ENCODE measurements around the gene DPYSL3. TPM values are rescaled to one million over a fixed set of nuclear protein-coding genes. Genes with fewer than 3 reads are reported as not detected.

Gene DPYSL3
- total RNA-seq, 1 experiment from 2014 or later, result 106 TPM

- peaks cover 64% of the 10 kb centered on the region for H3K4me1 ChIP-seq
- peaks cover 64% of the 10 kb centered on the region for H3K36me3 Mint-ChIP-seq (ENCODE audit: insufficient read depth, unreplicated experiment)
- intact Hi-C loops (cut with micrococcal nuclease; ENCODE audit: unreplicated experiment), result loop anchor here (1.0 to 10.0 kb wide), 2 partner anchors 25 to 428 kb away; partner anchors contain the start of gene SPINK1
- peak overlapping the region; percentile 88 for H3K27ac Mint-ChIP-seq (ENCODE audit: unreplicated experiment)
- no peaks in the 10 kb centered on the region for H3K27me3 Mint-ChIP-seq (ENCODE audit: insufficient read depth, unreplicated experiment)
- ChIA-PET CTCF (interaction anchor here (0.6 to 1.5 kb wide), 2 partner anchors 45 to 152 kb away, joined by 3 read pairs; no protein-coding TSS in a partner anchor), POLR2A (interaction anchor here (1.0 kb wide), 1 partner anchor 25 kb away, joined by 3 read pairs; no protein-coding TSS in a partner anchor)
- peaks cover 39% of the 10 kb centered on the region for H3K4me1 Mint-ChIP-seq (ENCODE audit: low read depth, unreplicated experiment)
- no peak for TF ChIP-seq CTCF (IDR thresholded peaks at IDR 0.05; ENCODE audit: insufficient read depth in 1 of 2, low read depth in 1 of 2, low read length in 1 of 2, severe bottlenecking in 1 of 2, unreplicated experiment in 1 of 2)
- no peaks in the 10 kb centered on the region for H3K27me3 ChIP-seq (replicated peaks; ENCODE audit: control insufficient read depth, insufficient read depth, low read length)
- no peaks in the 10 kb centered on the region for H3K9me3 Mint-ChIP-seq (ENCODE audit: unreplicated experiment)
- H3K9me3 ChIP-seq, result no peaks in the 10 kb centered on the region
- peak overlapping the region; percentile 62 for H3K4me3 Mint-ChIP-seq (ENCODE audit: unreplicated experiment)
- H3K4me3 ChIP-seq (ENCODE audit: low read depth, low read length), result no peak overlapping the region
- peak; percentile 68 to 81 for DNase-seq
- H3K36me3 ChIP-seq (ENCODE audit: control insufficient read depth, insufficient read depth, low read length), result no peaks in the 10 kb centered on the region
- BruUV-seq (replicated peaks), result TSS peak; percentile 36
Observed at GRCh38 chr5:147407094-147407681, 102.7 kb downstream of the DPYSL3 start.

GRCh38 chr5:147406636-147407035 lies 103.2 kb downstream of the DPYSL3 start:
- intact Hi-C loops (cut with micrococcal nuclease; ENCODE audit: unreplicated experiment), result loop anchor here (1.0 to 10.0 kb wide), 2 partner anchors 26 to 428 kb away; partner anchors contain the start of gene SPINK1
- BruUV-seq (replicated peaks), result no TSS peak
- no peaks in the 10 kb centered on the region for H3K27me3 Mint-ChIP-seq (ENCODE audit: insufficient read depth, unreplicated experiment)
- peaks cover 33% of the 10 kb centered on the region for H3K4me1 Mint-ChIP-seq (ENCODE audit: low read depth, unreplicated experiment)
- peak overlapping the region; percentile 88 for H3K27ac Mint-ChIP-seq (ENCODE audit: unreplicated experiment)
- H3K4me3 Mint-ChIP-seq (ENCODE audit: unreplicated experiment), result peak overlapping the region; percentile 62
- ChIA-PET CTCF (interaction anchor here (0.6 to 1.5 kb wide), 2 partner anchors 45 to 152 kb away, joined by 3 to 4 read pairs; no protein-coding TSS in a partner anchor), POLR2A (no interaction called here)
- no peak for TF ChIP-seq CTCF (IDR thresholded peaks at IDR 0.05; ENCODE audit: insufficient read depth in 1 of 2, low read depth in 1 of 2, low read length in 1 of 2, severe bottlenecking in 1 of 2, unreplicated experiment in 1 of 2)
- H3K9me3 Mint-ChIP-seq (ENCODE audit: unreplicated experiment), result no peaks in the 10 kb centered on the region
- no peak for DNase-seq
- peaks cover 59% of the 10 kb centered on the region for H3K36me3 Mint-ChIP-seq (ENCODE audit: insufficient read depth, unreplicated experiment)
- no peaks in the 10 kb centered on the region for H3K27me3 ChIP-seq (replicated peaks; ENCODE audit: control insufficient read depth, insufficient read depth, low read length)
- peaks cover 66% of the 10 kb centered on the region for H3K4me1 ChIP-seq
- no peaks in the 10 kb centered on the region for H3K9me3 ChIP-seq
- H3K4me3 ChIP-seq (ENCODE audit: low read depth, low read length), result no peak overlapping the region
- H3K36me3 ChIP-seq (ENCODE audit: control insufficient read depth, insufficient read depth, low read length), result no peaks in the 10 kb centered on the region

GRCh38 chr5:147404706-147405105 lies 105.2 kb downstream of the DPYSL3 start:
- POLR2A ChIA-PET, result no interaction called here
- Histone ChIP-seq H3K9me3 (no peaks in the 10 kb centered on the region), H3K36me3 (ENCODE audit: control insufficient read depth, insufficient read depth, low read length) (no peaks in the 10 kb centered on the region), H3K4me1 (peaks cover 83% of the 10 kb centered on the region), H3K27me3 (replicated peaks; ENCODE audit: control insufficient read depth, insufficient read depth, low read length) (no peaks in the 10 kb centered on the region), H3K4me3 (ENCODE audit: low read depth, low read length) (no peak overlapping the region)
- CTCF ChIA-PET, result no interaction called here
- Mint-ChIP-seq H3K9me3 (ENCODE audit: unreplicated experiment) (no peaks in the 10 kb centered on the region), H3K27ac (ENCODE audit: unreplicated experiment) (peak overlapping the region; percentile 74), H3K36me3 (ENCODE audit: insufficient read depth, unreplicated experiment) (peaks cover 56% of the 10 kb centered on the region), H3K4me1 (ENCODE audit: low read depth, unreplicated experiment) (peaks cover 43% of the 10 kb centered on the region), H3K27me3 (ENCODE audit: insufficient read depth, unreplicated experiment) (no peaks in the 10 kb centered on the region), H3K4me3 (ENCODE audit: unreplicated experiment) (no peak overlapping the region)
- no peak for TF ChIP-seq CTCF (IDR thresholded peaks at IDR 0.05; ENCODE audit: insufficient read depth in 1 of 2, low read depth in 1 of 2, low read length in 1 of 2, severe bottlenecking in 1 of 2, unreplicated experiment in 1 of 2)
- BruUV-seq (replicated peaks), result no TSS peak
- intact Hi-C loops (cut with micrococcal nuclease; ENCODE audit: unreplicated experiment), result loop anchor here (5.0 to 10.0 kb wide), 2 partner anchors 173 to 430 kb away; partner anchors contain the start of gene SPINK1
- no peak for DNase-seq

Measured in Caco-2 (cell line).